Keratinocyte (primary cell): ENCODE measurements around the gene RNF13.

ENCODE experiments used
- EZH2 ChIP-seq: IDR thresholded peaks from one replicate; pipeline ENCODE4 v1.6.1; 2012; ENCODE audit warnings: inconsistent platforms, mild to moderate bottlenecking, low read length, moderate library complexity
- TF ChIP-seq, protein P1 (sequence below), 3 experiments: IDR thresholded peaks in 1 of 3; conservative IDR thresholded peaks in 1 of 3; optimal IDR thresholded peaks in 1 of 3; 2 replicates in 2 of 3; 3 replicates in 1 of 3; pipeline versions ENCODE3 to v1.5.1; 2011; ENCODE audit warnings: low read length in 3 of 3, mild to moderate bottlenecking in 3 of 3, moderate library complexity in 2 of 3, control low read depth in 1 of 3, inconsistent platforms in 1 of 3; ENCODE audit not compliant: insufficient read depth in 2 of 3; ENCODE audit errors: extremely low read depth in 1 of 3

DNA sequence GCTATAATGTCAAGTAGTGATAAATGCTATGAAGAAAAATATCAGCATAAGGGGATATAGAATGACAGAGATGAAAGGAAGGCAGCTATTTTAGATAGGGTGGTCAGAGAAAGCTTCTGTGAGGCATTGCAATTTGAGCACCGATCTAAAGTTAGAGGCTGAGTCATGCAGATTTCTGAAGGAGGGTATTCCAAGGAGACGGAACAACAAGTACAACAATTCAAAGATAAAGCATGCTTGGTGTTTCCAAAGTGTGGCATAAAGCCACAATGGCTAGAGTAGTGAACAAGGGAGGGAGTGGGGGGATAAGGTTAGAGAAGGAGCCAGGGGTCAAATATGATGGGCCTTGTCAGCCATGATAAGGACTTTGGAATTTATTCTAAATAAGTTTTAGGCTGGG is 85.8 kb downstream of the RNF13 start:
- TF ChIP-seq, protein P1, sequence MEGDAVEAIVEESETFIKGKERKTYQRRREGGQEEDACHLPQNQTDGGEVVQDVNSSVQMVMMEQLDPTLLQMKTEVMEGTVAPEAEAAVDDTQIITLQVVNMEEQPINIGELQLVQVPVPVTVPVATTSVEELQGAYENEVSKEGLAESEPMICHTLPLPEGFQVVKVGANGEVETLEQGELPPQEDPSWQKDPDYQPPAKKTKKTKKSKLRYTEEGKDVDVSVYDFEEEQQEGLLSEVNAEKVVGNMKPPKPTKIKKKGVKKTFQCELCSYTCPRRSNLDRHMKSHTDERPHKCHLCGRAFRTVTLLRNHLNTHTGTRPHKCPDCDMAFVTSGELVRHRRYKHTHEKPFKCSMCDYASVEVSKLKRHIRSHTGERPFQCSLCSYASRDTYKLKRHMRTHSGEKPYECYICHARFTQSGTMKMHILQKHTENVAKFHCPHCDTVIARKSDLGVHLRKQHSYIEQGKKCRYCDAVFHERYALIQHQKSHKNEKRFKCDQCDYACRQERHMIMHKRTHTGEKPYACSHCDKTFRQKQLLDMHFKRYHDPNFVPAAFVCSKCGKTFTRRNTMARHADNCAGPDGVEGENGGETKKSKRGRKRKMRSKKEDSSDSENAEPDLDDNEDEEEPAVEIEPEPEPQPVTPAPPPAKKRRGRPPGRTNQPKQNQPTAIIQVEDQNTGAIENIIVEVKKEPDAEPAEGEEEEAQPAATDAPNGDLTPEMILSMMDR (optimal IDR thresholded peaks at IDR 0.05 in 1 of 3, IDR thresholded peaks at IDR 0.05 in 1 of 3, conservative IDR thresholded peaks at IDR 0.05 in 1 of 3; ENCODE audit: extremely low read depth in 1 of 3, insufficient read depth in 2 of 3, low read length in 3 of 3): no peak
- no peak for TF ChIP-seq EZH2
